Measurements from ENCODE around the gene GNGT1.

GNGT1 gene

GRCh38 chr7:93943816-93944540 lies 37.6 kb downstream of the GNGT1 start:
- no peak for DNase-seq (ENCODE audit: low spot score)

GRCh38 chr7:93944673-93945072 lies 38.3 kb downstream of the GNGT1 start:
- no peak for DNase-seq (ENCODE audit: low spot score)

GRCh38 chr7:93945083-93945482 lies 38.7 kb downstream of the GNGT1 start:
- no peak for DNase-seq (ENCODE audit: low spot score)

- DNase-seq (ENCODE audit: low spot score), result no peak
Observed at GRCh38 chr7:93945756-93946535, 39.6 kb downstream of the GNGT1 start.

- DNase-seq (ENCODE audit: low spot score), result no peak
Observed at GRCh38 chr7:93948106-93948505, 41.7 kb downstream of the GNGT1 start.

GRCh38 chr7:93948873-93949272 lies 42.5 kb downstream of the GNGT1 start:
- DNase-seq (ENCODE audit: low spot score), result no peak

- DNase-seq (ENCODE audit: low spot score), result no peak
Observed at GRCh38 chr7:93949423-93949822, 43.1 kb downstream of the GNGT1 start.

GRCh38 chr7:93955304-93955703 lies 48.9 kb downstream of the GNGT1 start:
- DNase-seq (ENCODE audit: low spot score), result no peak

- no peak for DNase-seq (ENCODE audit: low spot score)
Observed at GRCh38 chr7:93957767-93958166, 51.4 kb downstream of the GNGT1 start.

- DNase-seq (ENCODE audit: low spot score), result no peak
Observed at GRCh38 chr7:93958216-93958615, 51.8 kb downstream of the GNGT1 start.

- DNase-seq (ENCODE audit: low spot score), result no peak
Observed at GRCh38 chr7:93958651-93959050, 52.3 kb downstream of the GNGT1 start.
